Measurements from ENCODE around the gene VDAC1.

VDAC1 gene

GRCh38 chr5:133930061-133930812 is 74.5 kb downstream of the VDAC1 start:
- no peak for TF ChIP-seq CTCF (IDR thresholded peaks at IDR 0.05; ENCODE audit: low read depth, low read length)
- Histone ChIP-seq H3K27ac (no peak overlapping the region), H3K27me3 (ENCODE audit: insufficient read depth, low read depth, severe bottlenecking) (no peaks in the 10 kb centered on the region), H3K4me3 (ENCODE audit: low read depth, low read length) (no peak overlapping the region), H3K9me3 (ENCODE audit: severe bottlenecking) (no peaks in the 10 kb centered on the region), H3K36me3 (no peaks in the 10 kb centered on the region)
- DNase-seq, result no peak

DNA sequence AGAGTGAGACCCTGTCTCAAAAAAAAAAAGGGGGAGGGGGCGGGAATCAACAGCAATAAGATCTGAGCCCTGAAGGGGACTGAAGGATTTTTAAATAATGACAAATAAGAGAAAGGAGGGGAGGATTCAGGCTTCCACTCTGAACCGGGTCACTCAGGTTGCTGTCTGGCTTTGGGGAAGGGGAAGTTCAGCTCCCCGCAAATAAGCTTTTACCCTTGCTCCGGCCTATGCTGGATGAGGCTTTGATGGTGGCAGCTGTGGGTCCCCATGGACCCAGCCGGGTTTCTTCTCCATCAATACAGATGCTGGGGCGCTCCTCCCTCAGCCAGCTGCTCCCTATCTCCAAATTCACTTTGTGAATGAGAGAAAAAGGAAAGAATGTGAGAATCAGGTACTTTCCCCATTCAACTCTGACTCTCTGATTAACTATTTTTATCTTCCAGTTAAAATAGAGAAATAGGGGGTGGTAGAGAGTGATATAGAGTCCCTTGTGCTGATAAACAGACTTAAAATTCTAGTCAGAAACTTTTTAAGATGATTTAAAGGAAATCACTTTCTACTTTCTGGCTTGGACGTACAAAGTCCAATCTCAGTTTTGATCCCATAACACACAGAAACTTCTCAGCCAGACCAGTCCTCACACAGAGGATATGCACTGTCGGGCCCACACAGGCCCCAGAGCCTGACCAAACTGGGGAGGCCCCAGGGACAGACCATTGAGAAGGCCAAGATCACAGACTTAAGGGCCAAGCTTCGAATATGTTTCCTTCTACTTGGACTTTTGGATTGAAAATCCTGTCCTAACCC is 76.0 kb downstream of the VDAC1 start:
- no peaks in the 10 kb centered on the region for H3K9me3 ChIP-seq (ENCODE audit: severe bottlenecking)
- H3K4me3 ChIP-seq (ENCODE audit: low read depth, low read length), result no peak overlapping the region
- no peak overlapping the region for H3K27ac ChIP-seq
- H3K36me3 ChIP-seq, result no peaks in the 10 kb centered on the region
- no peaks in the 10 kb centered on the region for H3K27me3 ChIP-seq (ENCODE audit: insufficient read depth, low read depth, severe bottlenecking)
- no peak for DNase-seq
- TF ChIP-seq CTCF (IDR thresholded peaks at IDR 0.05; ENCODE audit: low read depth, low read length), result no peak

DNA sequence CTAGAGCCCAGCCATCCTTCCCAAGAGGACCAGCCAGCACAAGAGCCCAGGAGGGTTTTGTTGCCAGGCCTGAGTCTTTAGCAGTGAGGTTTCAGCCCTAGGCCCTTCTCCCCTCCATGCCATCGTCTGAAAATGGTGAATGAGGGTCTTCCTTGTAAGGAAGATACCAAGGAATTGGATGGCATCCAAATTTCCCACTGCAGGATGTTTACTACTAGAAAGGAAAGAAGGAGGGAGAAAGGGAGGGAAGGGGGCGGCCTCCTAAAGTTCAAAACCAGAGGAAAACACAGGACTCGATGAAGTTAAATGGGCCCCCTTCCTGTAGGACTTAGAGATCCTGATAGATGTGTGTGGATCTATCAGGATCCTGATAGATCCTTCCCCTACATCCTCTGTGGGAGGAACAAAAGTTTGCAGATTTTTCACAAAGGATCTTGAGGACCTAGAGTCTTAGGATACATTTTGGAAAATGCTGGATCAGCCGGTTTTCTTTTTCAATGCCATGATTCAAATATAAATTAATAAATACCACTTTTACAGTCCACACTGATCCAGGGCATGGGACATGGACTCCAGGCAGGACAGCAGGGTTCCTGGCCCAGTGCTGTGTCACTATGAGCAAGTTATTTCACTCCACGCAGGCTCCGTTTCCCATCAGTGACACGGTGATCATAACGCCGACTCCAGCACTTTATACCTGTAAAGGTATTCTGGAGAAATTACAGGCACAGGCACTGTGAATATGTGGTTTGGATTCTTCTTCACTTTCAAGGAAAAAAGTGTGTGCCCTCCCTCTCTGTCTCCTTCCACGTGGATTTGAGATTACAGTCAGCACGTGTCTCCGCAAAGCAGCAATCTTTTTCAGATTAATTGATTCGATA is 77.2 kb downstream of the VDAC1 start:
- H3K27me3 ChIP-seq (ENCODE audit: insufficient read depth, low read depth, severe bottlenecking), result no peaks in the 10 kb centered on the region
- H3K9me3 ChIP-seq (ENCODE audit: severe bottlenecking), result no peaks in the 10 kb centered on the region
- no peak overlapping the region for H3K27ac ChIP-seq
- H3K36me3 ChIP-seq, result no peaks in the 10 kb centered on the region
- TF ChIP-seq CTCF (IDR thresholded peaks at IDR 0.05; ENCODE audit: low read depth, low read length), result no peak
- no peak overlapping the region for H3K4me3 ChIP-seq (ENCODE audit: low read depth, low read length)
- no peak for DNase-seq

DNA sequence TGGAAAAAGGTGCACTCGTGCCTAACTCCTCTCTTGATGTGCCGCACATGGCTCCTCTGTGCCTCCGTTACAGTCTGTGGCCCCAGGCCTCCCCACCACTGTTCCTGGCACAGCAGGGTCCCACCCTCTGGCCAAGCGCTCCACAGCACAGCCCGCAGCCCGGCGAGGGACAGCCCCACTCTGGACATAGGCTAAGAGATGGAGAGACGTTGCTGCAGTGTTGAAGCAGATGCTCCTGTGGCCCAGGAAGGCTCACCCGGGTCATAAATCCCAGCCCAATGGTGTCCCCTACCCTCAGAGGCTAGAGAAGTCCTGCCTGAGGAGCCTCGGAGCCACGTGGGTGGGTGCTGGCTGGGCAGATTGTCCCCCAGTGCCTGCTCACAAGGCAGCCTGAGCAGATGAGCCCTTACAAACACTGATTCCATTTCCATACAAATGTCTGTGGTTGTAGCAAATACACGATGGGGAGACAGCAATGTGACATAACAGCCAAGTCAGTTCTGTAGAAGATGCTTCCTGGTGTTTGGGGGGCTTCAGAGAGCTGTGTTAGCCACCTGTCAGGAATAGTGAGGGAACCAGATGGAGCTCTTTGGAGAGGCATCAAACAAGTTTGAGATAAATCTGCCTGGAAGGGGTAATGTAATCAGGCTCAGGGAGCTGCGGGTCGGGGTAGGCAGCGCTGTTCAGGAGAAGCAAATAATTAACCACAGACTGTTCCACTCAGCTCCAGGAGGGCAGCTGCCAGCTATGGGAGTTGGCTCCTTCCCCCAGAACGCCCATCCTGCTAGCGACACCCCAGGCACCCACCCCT is 78.1 kb downstream of the VDAC1 start:
- DNase-seq, result no peak
- Histone ChIP-seq H3K4me3 (ENCODE audit: low read depth, low read length) (no peak overlapping the region), H3K27ac (no peak overlapping the region), H3K36me3 (no peaks in the 10 kb centered on the region), H3K27me3 (ENCODE audit: insufficient read depth, low read depth, severe bottlenecking) (no peaks in the 10 kb centered on the region), H3K9me3 (ENCODE audit: severe bottlenecking) (no peaks in the 10 kb centered on the region)
- no peak for TF ChIP-seq CTCF (IDR thresholded peaks at IDR 0.05; ENCODE audit: low read depth, low read length)

- no peaks in the 10 kb centered on the region for H3K9me3 ChIP-seq (ENCODE audit: severe bottlenecking)
- DNase-seq, result no peak
- H3K27me3 ChIP-seq (ENCODE audit: insufficient read depth, low read depth, severe bottlenecking), result no peaks in the 10 kb centered on the region
- no peak overlapping the region for H3K27ac ChIP-seq
- TF ChIP-seq CTCF (IDR thresholded peaks at IDR 0.05; ENCODE audit: low read depth, low read length), result no peak
- no peaks in the 10 kb centered on the region for H3K36me3 ChIP-seq
- no peak overlapping the region for H3K4me3 ChIP-seq (ENCODE audit: low read depth, low read length)
Measured at GRCh38 chr5:133925866-133926488, 78.8 kb downstream of the VDAC1 start.

All from WERI-Rb-1 (cell line).